Measurements from ENCODE around the gene SUSD1. TPM values are rescaled to one million over a fixed set of nuclear protein-coding genes. Genes with fewer than 3 reads are reported as not detected.

SUSD1 gene
- total and polyA plus RNA-seq, 7 donors: 0.42 to 3.4 (median 1.7) TPM

GRCh38 chr9:112063586-112063985 lies 111.5 kb downstream of the SUSD1 start:
- TF ChIP-seq CTCF (IDR thresholded peaks at IDR 0.05): no peak
- intact Hi-C loops (cut with DNase I): no loop called here
- H3K36me3 ChIP-seq (ENCODE audit: insufficient read depth in 1 of 2, low read depth in 1 of 2): no peaks in the 10 kb centered on the region
- H3K4me3 ChIP-seq: no peak overlapping the region
- H3K4me1 ChIP-seq: peaks cover 20% of the 10 kb centered on the region
- WGBS, 3 donors: 72 to 86% (median 83%) methylated on average over 4 of the region's 4 CpGs
- no peak for DNase-seq
- no peak for ATAC-seq
- no peaks in the 10 kb centered on the region for H3K9me3 ChIP-seq
- no peak overlapping the region for H3K27ac ChIP-seq
- no peaks in the 10 kb centered on the region for H3K27me3 ChIP-seq (ENCODE audit: insufficient read depth in 3 of 3, low read length in 2 of 3)

- H3K36me3 ChIP-seq (ENCODE audit: insufficient read depth in 1 of 2, low read depth in 1 of 2): no peaks in the 10 kb centered on the region
- no peaks in the 10 kb centered on the region for H3K27me3 ChIP-seq (ENCODE audit: insufficient read depth in 3 of 3, low read length in 2 of 3)
- H3K27ac ChIP-seq: no peak overlapping the region
- no peak overlapping the region for H3K4me3 ChIP-seq
- H3K4me1 ChIP-seq: peaks cover 20% of the 10 kb centered on the region
- TF ChIP-seq CTCF (IDR thresholded peaks at IDR 0.05): no peak
- no peaks in the 10 kb centered on the region for H3K9me3 ChIP-seq
- DNase-seq: no peak
- peak in 1 of 4 donors; percentile 58 for ATAC-seq
- intact Hi-C loops (cut with DNase I): no loop called here
These were observed 111.9 kb downstream of the SUSD1 start for GRCh38 chr9:112063151-112063550.

- peaks cover 20% of the 10 kb centered on the region for H3K4me1 ChIP-seq
- intact Hi-C loops (cut with DNase I): no loop called here
- WGBS, 3 donors: 6 to 11% (median 9%) methylated on average over 3 of the region's 3 CpGs
These were observed 113.9 kb downstream of the SUSD1 start for GRCh38 chr9:112061152-112061740.

GRCh38 chr9:112059966-112060320 lies 115.2 kb downstream of the SUSD1 start:
- Histone ChIP-seq H3K4me1 (peaks cover 10% of the 10 kb centered on the region), H3K4me3 (no peak overlapping the region), H3K27me3 (ENCODE audit: insufficient read depth in 3 of 3, low read length in 2 of 3) (no peaks in the 10 kb centered on the region), H3K36me3 (ENCODE audit: insufficient read depth in 1 of 2, low read depth in 1 of 2) (no peaks in the 10 kb centered on the region), H3K9me3 (no peaks in the 10 kb centered on the region), H3K27ac (peak overlapping the region; percentile 78)
- intact Hi-C loops (cut with DNase I): no loop called here
- no peak for TF ChIP-seq CTCF (IDR thresholded peaks at IDR 0.05)
- WGBS, 3 donors: 47 to 68% (median 51%) methylated on average over 3 of the region's 3 CpGs
- ATAC-seq: no peak
- no peak for DNase-seq

More at GRCh38 chr9:112061152-112061740, 113.9 kb downstream of the SUSD1 start:
- H3K36me3 ChIP-seq (ENCODE audit: insufficient read depth in 1 of 2, low read depth in 1 of 2): no peaks in the 10 kb centered on the region
- no peaks in the 10 kb centered on the region for H3K9me3 ChIP-seq
- H3K27me3 ChIP-seq (ENCODE audit: insufficient read depth in 3 of 3, low read length in 2 of 3): no peaks in the 10 kb centered on the region
- peak overlapping the region; percentile 78 for H3K27ac ChIP-seq
- TF ChIP-seq CTCF (IDR thresholded peaks at IDR 0.05): no peak
- ATAC-seq (peak; percentile 63 to 76 (median 72)), DNase-seq (peak; percentile 58 to 63)
- no peak overlapping the region for H3K4me3 ChIP-seq
